Panc1 (cell line): ENCODE results near the gene SDK1.

Experiments used
- POLR2AphosphoS5 ChIP-seq: IDR thresholded peaks from 2 replicates; pipeline ENCODE4 v1.6.1; 2012; ENCODE audit warnings: mild to moderate bottlenecking, low read depth, low read length, moderate library complexity
- TCF7L2 ChIP-seq: IDR thresholded peaks from 2 replicates; pipeline ENCODE4 v1.6.1; 2011; ENCODE audit warnings: mild to moderate bottlenecking, low read depth, low read length, inconsistent platforms
- TF ChIP-seq, protein P1 (sequence below): fragments of 450-650 bp; IDR thresholded peaks from 2 replicates; pipeline ENCODE4 v1.5.1; 2017; ENCODE audit warnings: mild to moderate bottlenecking
- TF ChIP-seq, protein P2 (sequence below), 2 experiments: IDR thresholded peaks; 2 replicates each; pipeline ENCODE4 v1.6.1; 2011 to 2012; ENCODE audit warnings: low read depth in 2 of 2, control low read depth in 1 of 2, low read length in 1 of 2, mild to moderate bottlenecking in 1 of 2, moderate library complexity in 1 of 2; ENCODE audit not compliant: insufficient read depth in 1 of 2

DNA sequence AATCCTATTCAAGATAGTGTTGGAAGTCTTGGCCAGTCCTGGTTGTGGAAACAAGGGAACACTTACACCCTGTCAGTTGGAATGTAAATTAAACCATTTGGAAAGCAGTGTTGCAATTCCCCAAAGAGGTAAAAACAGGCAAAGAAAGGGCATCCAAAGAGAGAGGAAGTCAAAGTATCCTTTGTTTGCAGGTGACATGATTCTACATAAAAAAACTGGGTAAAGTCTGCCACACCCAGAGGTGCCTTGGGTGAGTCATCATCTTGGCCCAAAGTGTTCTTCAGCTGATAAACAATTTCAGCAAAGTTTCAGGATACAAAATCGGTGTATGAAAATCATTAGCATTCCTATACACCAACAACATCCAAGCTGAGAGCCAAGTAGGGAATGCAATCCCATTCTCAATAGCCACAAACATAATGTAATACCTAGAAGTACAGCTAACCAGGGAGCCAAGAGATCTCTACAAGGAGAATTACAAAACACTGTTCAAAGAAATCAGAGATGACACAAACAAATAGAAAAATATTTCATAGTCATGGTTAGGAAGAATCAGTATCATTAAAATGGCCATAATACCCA lies 278.7 kb downstream of the SDK1 start:
- TF ChIP-seq POLR2AphosphoS5 (no peak), TCF7L2 (no peak)
- TF ChIP-seq, protein P1, sequence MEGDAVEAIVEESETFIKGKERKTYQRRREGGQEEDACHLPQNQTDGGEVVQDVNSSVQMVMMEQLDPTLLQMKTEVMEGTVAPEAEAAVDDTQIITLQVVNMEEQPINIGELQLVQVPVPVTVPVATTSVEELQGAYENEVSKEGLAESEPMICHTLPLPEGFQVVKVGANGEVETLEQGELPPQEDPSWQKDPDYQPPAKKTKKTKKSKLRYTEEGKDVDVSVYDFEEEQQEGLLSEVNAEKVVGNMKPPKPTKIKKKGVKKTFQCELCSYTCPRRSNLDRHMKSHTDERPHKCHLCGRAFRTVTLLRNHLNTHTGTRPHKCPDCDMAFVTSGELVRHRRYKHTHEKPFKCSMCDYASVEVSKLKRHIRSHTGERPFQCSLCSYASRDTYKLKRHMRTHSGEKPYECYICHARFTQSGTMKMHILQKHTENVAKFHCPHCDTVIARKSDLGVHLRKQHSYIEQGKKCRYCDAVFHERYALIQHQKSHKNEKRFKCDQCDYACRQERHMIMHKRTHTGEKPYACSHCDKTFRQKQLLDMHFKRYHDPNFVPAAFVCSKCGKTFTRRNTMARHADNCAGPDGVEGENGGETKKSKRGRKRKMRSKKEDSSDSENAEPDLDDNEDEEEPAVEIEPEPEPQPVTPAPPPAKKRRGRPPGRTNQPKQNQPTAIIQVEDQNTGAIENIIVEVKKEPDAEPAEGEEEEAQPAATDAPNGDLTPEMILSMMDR, result no peak
- TF ChIP-seq, protein P2, sequence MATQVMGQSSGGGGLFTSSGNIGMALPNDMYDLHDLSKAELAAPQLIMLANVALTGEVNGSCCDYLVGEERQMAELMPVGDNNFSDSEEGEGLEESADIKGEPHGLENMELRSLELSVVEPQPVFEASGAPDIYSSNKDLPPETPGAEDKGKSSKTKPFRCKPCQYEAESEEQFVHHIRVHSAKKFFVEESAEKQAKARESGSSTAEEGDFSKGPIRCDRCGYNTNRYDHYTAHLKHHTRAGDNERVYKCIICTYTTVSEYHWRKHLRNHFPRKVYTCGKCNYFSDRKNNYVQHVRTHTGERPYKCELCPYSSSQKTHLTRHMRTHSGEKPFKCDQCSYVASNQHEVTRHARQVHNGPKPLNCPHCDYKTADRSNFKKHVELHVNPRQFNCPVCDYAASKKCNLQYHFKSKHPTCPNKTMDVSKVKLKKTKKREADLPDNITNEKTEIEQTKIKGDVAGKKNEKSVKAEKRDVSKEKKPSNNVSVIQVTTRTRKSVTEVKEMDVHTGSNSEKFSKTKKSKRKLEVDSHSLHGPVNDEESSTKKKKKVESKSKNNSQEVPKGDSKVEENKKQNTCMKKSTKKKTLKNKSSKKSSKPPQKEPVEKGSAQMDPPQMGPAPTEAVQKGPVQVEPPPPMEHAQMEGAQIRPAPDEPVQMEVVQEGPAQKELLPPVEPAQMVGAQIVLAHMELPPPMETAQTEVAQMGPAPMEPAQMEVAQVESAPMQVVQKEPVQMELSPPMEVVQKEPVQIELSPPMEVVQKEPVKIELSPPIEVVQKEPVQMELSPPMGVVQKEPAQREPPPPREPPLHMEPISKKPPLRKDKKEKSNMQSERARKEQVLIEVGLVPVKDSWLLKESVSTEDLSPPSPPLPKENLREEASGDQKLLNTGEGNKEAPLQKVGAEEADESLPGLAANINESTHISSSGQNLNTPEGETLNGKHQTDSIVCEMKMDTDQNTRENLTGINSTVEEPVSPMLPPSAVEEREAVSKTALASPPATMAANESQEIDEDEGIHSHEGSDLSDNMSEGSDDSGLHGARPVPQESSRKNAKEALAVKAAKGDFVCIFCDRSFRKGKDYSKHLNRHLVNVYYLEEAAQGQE (IDR thresholded peaks at IDR 0.05; ENCODE audit: insufficient read depth in 1 of 2, low read depth in 2 of 2, low read length in 1 of 2), result no peak
